GM12891 (cell line): ENCODE measurements around the gene DSCAM.

Source experiments
- POLR2A ChIP-seq: IDR thresholded peaks from 2 replicates; pipeline ENCODE4 v1.6.1; 2011; ENCODE audit warnings: low read depth, low read length, control low read depth
- POLR2AphosphoS5 ChIP-seq: IDR thresholded peaks from 2 replicates; pipeline ENCODE4 v1.6.1; 2011; ENCODE audit warnings: low read depth, low read length, control low read depth
- TAF1 ChIP-seq: IDR thresholded peaks from 2 replicates; pipeline ENCODE4 v1.6.1; 2011; ENCODE audit warnings: low read depth, low read length, control low read depth

GRCh38 chr21:40540216-40540615, 306.7 kb downstream of the DSCAM start:
- no peak for TF ChIP-seq POLR2A
- TF ChIP-seq TAF1 = no peak
- TF ChIP-seq POLR2AphosphoS5 = no peak
